NCI-H2227 treated with DMSO at 0.1 percent for 48 hours (cell line): ENCODE results near the gene LRMDA.

Experiments
- DNase-seq: peaks from one replicate; lab custom pipeline; 2025; lab: John Stamatoyannopoulos, UW

The LRMDA gene

GRCh38 chr10:76086761-76087639, 655.6 kb downstream of the LRMDA start:
- peak; percentile 47 for DNase-seq

GRCh38 chr10:76088008-76088407, 656.6 kb downstream of the LRMDA start:
- DNase-seq, result no peak

- no peak for DNase-seq
These were observed 657.6 kb downstream of the LRMDA start for GRCh38 chr10:76088980-76089379.

- DNase-seq, result peak; percentile 33
These were observed 658.2 kb downstream of the LRMDA start for GRCh38 chr10:76089556-76090180.

GRCh38 chr10:76091926-76092325, 660.5 kb downstream of the LRMDA start:
- DNase-seq, result no peak

GRCh38 chr10:76106611-76107010, 675.2 kb downstream of the LRMDA start:
- DNase-seq, result no peak

- no peak for DNase-seq
These were observed 677.3 kb downstream of the LRMDA start for GRCh38 chr10:76108563-76109359.

GRCh38 chr10:76111404-76111803, 680.0 kb downstream of the LRMDA start:
- no peak for DNase-seq

GRCh38 chr10:76111986-76112825, 680.8 kb downstream of the LRMDA start:
- DNase-seq, result no peak

- no peak for DNase-seq
These were observed 681.4 kb downstream of the LRMDA start for GRCh38 chr10:76112826-76113150.

- no peak for DNase-seq
These were observed 682.5 kb downstream of the LRMDA start for GRCh38 chr10:76113952-76114351.

- DNase-seq, result no peak
These were observed 683.2 kb downstream of the LRMDA start for GRCh38 chr10:76114581-76115001.

GRCh38 chr10:76115131-76115470, 683.7 kb downstream of the LRMDA start:
- DNase-seq, result no peak

GRCh38 chr10:76115471-76116155, 684.2 kb downstream of the LRMDA start:
- DNase-seq, result no peak

- DNase-seq, result no peak
These were observed 685.1 kb downstream of the LRMDA start for GRCh38 chr10:76116523-76116922.

- DNase-seq, result no peak
These were observed 686.5 kb downstream of the LRMDA start for GRCh38 chr10:76117949-76118348.

GRCh38 chr10:76119036-76119435, 687.6 kb downstream of the LRMDA start:
- no peak for DNase-seq

GRCh38 chr10:76119515-76119914, 688.1 kb downstream of the LRMDA start:
- DNase-seq, result no peak

- DNase-seq, result no peak
These were observed 690.6 kb downstream of the LRMDA start for GRCh38 chr10:76122056-76122455.

GRCh38 chr10:76124280-76124679, 692.9 kb downstream of the LRMDA start:
- no peak for DNase-seq

- no peak for DNase-seq
These were observed 694.5 kb downstream of the LRMDA start for GRCh38 chr10:76125900-76126299.
